Liver (tissue), 9 donors: ENCODE data around the gene CKMT2. TPM values are rescaled to one million over a fixed set of nuclear protein-coding genes. Genes with fewer than 3 reads are reported as not detected.

Experiments
- DNase-seq: peaks from one replicate; pipeline ENCODE4 v3.0.0-alpha.2; 2017; ENCODE audit warnings: low spot score
- H3K27ac ChIP-seq, 2 donors: one replicate each; pipeline ENCODE4 v1.7.0; 2013; ENCODE audit warnings: inconsistent platforms in 2 of 2, low read length in 2 of 2, control low read depth in 1 of 2, low read depth in 1 of 2, mild to moderate bottlenecking in 1 of 2
- H3K27me3 ChIP-seq, 4 donors: one replicate each; pipeline versions ENCODE4 v1.6.1 to v1.7.0; 2013; ENCODE audit warnings: low read length in 3 of 4, inconsistent platforms in 1 of 4, mild to moderate bottlenecking in 1 of 4, moderate library complexity in 1 of 4; ENCODE audit not compliant: control insufficient read depth in 4 of 4, insufficient read depth in 4 of 4
- H3K36me3 ChIP-seq, 4 donors: one replicate each; pipeline versions ENCODE4 v1.6.1 to v1.7.0; 2013; ENCODE audit warnings: low read length in 3 of 4, mild to moderate bottlenecking in 3 of 4, low read depth in 1 of 4, moderate library complexity in 1 of 4; ENCODE audit not compliant: control insufficient read depth in 4 of 4, insufficient read depth in 3 of 4
- H3K4me1 ChIP-seq, 4 donors: one replicate each; pipeline versions ENCODE4 v1.6.1 to v1.7.0; 2013; ENCODE audit warnings: low read length in 3 of 4, mild to moderate bottlenecking in 3 of 4, moderate library complexity in 1 of 4; ENCODE audit not compliant: control insufficient read depth in 4 of 4, insufficient read depth in 4 of 4
- H3K4me3 ChIP-seq, 3 donors: one replicate each; pipeline versions ENCODE4 v1.6.1 to v1.7.0; 2013; ENCODE audit warnings: low read length in 3 of 3, control low read depth in 1 of 3, low read depth in 1 of 3, mild to moderate bottlenecking in 1 of 3
- H3K9ac ChIP-seq, 2 donors: one replicate each; pipeline ENCODE4 v1.7.0; 2013; ENCODE audit warnings: low read length in 2 of 2, mild to moderate bottlenecking in 2 of 2, moderate library complexity in 2 of 2, control low read depth in 1 of 2, low read depth in 1 of 2
- H3K9me3 ChIP-seq, 4 donors: one replicate each; pipeline versions ENCODE4 v1.6.1 to v1.7.0; 2013; ENCODE audit warnings: low read length in 3 of 4; ENCODE audit not compliant: control insufficient read depth in 4 of 4
- EGR1 ChIP-seq, 2 donors: IDR thresholded peaks; 2 replicates each; pipeline ENCODE4 v1.6.1; 2016 to 2018; ENCODE audit warnings: antibody characterized with exemption in 2 of 2, low read depth in 2 of 2
- FOXA2 ChIP-seq: IDR thresholded peaks from 2 replicates; pipeline ENCODE4 v1.6.1; 2016; ENCODE audit warnings: antibody characterized with exemption
- MAX ChIP-seq: IDR thresholded peaks from 2 replicates; pipeline ENCODE4 v1.6.1; 2016; ENCODE audit warnings: antibody characterized with exemption
- RAD21 ChIP-seq, 2 donors: IDR thresholded peaks; 2 replicates each; pipeline ENCODE4 v1.6.1; 2016; ENCODE audit warnings: antibody characterized with exemption in 2 of 2, mild to moderate bottlenecking in 2 of 2
- TAF1 ChIP-seq: conservative IDR thresholded peaks from 2 replicates; pipeline ENCODE4 v1.6.1; 2016; ENCODE audit warnings: antibody characterized with exemption, mild to moderate bottlenecking
- YY1 ChIP-seq: IDR thresholded peaks from 2 replicates; pipeline ENCODE4 v1.6.1; 2016; ENCODE audit warnings: antibody characterized with exemption, mild to moderate bottlenecking
- ZBTB33 ChIP-seq: IDR thresholded peaks from 2 replicates; pipeline ENCODE4 v1.6.1; 2016; ENCODE audit warnings: antibody characterized with exemption
- WGBS: extraction: QIAGEN DNeasy Blood & Tissue Kit; methylation state at CpG from one replicate; pipeline ENCODE4 v1.1.7; 2013; 5-methylcytosine and 5-hydroxymethylcytosine counted together
- polyA plus RNA-seq, 2 donors: library from polyadenylated mRNA; stranded (reverse) in 1 of 2; unstranded in 1 of 2; fragments of 200-250 nt in 1 of 2; fragments of >200 nt in 1 of 2; fragmentation: Nextera tagmentation in 1 of 2; extraction: Ambion mirVana in 1 of 2; gene quantifications; one replicate each; pipeline versions ENCODE4 v1.2.1 to v1.2.3, GENCODE V29; 2013 to 2015
- total RNA-seq, 2 donors: library from RNA; depleted of rRNA; stranded (reverse); fragments of >200 nt; gene quantifications; one replicate each; pipeline ENCODE4 v1.2.3, GENCODE V29; 2014
- TF ChIP-seq, protein P1 (sequence below): IDR thresholded peaks from 2 replicates; pipeline ENCODE4 v1.6.1; 2016; ENCODE audit warnings: antibody characterized with exemption
- TF ChIP-seq, protein P2 (sequence below): fragments of 150-350 bp; IDR thresholded peaks from 2 replicates; pipeline ENCODE4 v1.5.1; 2017; ENCODE audit warnings: improper control_type of control experiment, low read depth, low read length; ENCODE audit not compliant: missing input control
- donor health status: healthy.
- donor health status: healthy.
- donor health status: healthy.
- donor health status: healthy.
- donor health status: healthy.

The CKMT2 gene
- total and polyA plus RNA-seq, 4 donors, result 0.20 to 2.6 (median 0.82) TPM

DNA sequence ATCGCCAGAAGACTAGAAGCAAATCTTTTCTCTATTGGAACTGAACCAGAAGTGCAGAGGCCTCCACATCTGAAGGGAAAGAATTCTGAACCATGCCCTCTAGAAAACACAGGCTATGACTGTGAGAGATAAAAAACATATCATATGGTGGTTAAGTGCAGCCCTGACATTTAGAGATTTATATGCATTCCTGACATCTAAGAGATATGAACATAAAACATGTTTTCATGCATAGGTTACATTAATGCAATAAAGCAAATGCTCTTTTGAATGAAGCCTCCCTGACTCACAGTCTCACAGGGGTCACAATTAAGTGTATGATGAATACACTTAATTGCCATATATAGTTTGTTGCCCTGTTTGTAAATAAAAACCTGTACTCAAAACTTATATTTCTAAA, 28.9 kb upstream of the CKMT2 start:
- no peak for TF ChIP-seq RAD21 (IDR thresholded peaks at IDR 0.05)
- TF ChIP-seq EGR1 (IDR thresholded peaks at IDR 0.05; ENCODE audit: low read depth in 2 of 2), result no peak
- TF ChIP-seq YY1, result no peak
- TF ChIP-seq MAX, result no peak
- TF ChIP-seq, protein P1, sequence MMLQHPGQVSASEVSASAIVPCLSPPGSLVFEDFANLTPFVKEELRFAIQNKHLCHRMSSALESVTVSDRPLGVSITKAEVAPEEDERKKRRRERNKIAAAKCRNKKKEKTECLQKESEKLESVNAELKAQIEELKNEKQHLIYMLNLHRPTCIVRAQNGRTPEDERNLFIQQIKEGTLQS, result no peak
- no peak for TF ChIP-seq FOXA2
- no peaks in the 10 kb centered on the region for H3K27me3 ChIP-seq
- no peak overlapping the region for H3K27ac ChIP-seq
- H3K4me3 ChIP-seq, result no peak overlapping the region
- 88% methylated on average over 1 of the region's 1 CpG for WGBS
- no peaks in the 10 kb centered on the region for H3K9me3 ChIP-seq
- no peaks in the 10 kb centered on the region for H3K4me1 ChIP-seq
- no peak for DNase-seq
- H3K9ac ChIP-seq, result no peak overlapping the region
- H3K36me3 ChIP-seq, result no peaks in the 10 kb centered on the region

GRCh38 chr5:81205058-81205457, 28.1 kb upstream of the CKMT2 start:
- WGBS, result 80% methylated on average over 4 of the region's 4 CpGs
- Histone ChIP-seq H3K27me3 (no peaks in the 10 kb centered on the region), H3K9ac (no peak overlapping the region), H3K36me3 (no peaks in the 10 kb centered on the region), H3K4me1 (no peaks in the 10 kb centered on the region), H3K4me3 (no peak overlapping the region), H3K9me3 (no peaks in the 10 kb centered on the region), H3K27ac (no peak overlapping the region)
- DNase-seq, result no peak
- no peak for TF ChIP-seq YY1
- TF ChIP-seq ZBTB33, result no peak
- TF ChIP-seq, protein P2, sequence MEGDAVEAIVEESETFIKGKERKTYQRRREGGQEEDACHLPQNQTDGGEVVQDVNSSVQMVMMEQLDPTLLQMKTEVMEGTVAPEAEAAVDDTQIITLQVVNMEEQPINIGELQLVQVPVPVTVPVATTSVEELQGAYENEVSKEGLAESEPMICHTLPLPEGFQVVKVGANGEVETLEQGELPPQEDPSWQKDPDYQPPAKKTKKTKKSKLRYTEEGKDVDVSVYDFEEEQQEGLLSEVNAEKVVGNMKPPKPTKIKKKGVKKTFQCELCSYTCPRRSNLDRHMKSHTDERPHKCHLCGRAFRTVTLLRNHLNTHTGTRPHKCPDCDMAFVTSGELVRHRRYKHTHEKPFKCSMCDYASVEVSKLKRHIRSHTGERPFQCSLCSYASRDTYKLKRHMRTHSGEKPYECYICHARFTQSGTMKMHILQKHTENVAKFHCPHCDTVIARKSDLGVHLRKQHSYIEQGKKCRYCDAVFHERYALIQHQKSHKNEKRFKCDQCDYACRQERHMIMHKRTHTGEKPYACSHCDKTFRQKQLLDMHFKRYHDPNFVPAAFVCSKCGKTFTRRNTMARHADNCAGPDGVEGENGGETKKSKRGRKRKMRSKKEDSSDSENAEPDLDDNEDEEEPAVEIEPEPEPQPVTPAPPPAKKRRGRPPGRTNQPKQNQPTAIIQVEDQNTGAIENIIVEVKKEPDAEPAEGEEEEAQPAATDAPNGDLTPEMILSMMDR, result no peak

DNA sequence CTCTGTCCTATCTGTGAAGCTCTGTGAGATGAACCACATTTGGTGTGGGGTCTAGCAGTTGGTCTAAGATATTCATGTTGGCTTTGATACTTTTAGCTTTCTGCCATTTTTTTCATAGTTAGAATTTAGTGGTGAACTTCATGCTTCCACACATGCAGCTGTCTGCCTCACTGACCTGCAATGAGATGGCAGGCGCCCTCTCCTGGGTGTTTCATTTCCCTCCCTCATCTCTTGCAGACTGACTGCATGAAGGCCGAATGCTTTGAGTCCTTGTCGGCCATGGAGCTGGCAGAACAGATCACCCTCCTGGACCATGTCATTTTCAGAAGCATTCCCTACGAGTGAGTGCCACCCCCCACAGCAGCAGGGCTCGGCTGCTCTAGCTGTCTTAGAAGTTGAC, 26.1 kb upstream of the CKMT2 start:
- no peak for TF ChIP-seq RAD21 (IDR thresholded peaks at IDR 0.05)
- no peak for TF ChIP-seq FOXA2
- TF ChIP-seq YY1, result no peak
- no peak for TF ChIP-seq ZBTB33
- no peak for TF ChIP-seq EGR1 (IDR thresholded peaks at IDR 0.05; ENCODE audit: low read depth in 2 of 2)
- no peak for TF ChIP-seq TAF1
- H3K36me3 ChIP-seq, result no peaks in the 10 kb centered on the region
- no peak overlapping the region for H3K9ac ChIP-seq
- 93% methylated on average over 5 of the region's 5 CpGs for WGBS
- no peaks in the 10 kb centered on the region for H3K4me1 ChIP-seq
- H3K27me3 ChIP-seq, result no peaks in the 10 kb centered on the region
- DNase-seq, result no peak
- no peaks in the 10 kb centered on the region for H3K9me3 ChIP-seq
- no peak overlapping the region for H3K27ac ChIP-seq
- no peak overlapping the region for H3K4me3 ChIP-seq
